GM18505 (cell line): ENCODE measurements around the gene AGBL3.
"Not testable (repeated sequence)": the region's sequence is repeated elsewhere in the genome, so short reads cannot be mapped to it uniquely, and the experiment has no call there.

Experiments
- ATAC-seq: cut with Tn5 transposase; IDR thresholded peaks from one replicate; pipeline ENCODE4 v1.9.1; 2021; ENCODE audit not compliant: unreplicated experiment
- POLR2A ChIP-seq: IDR thresholded peaks from 4 replicates; pipeline ENCODE4 v1.6.1; 2011; ENCODE audit warnings: borderline replicate concordance; ENCODE audit not compliant: insufficient read depth, insufficient read length; ENCODE audit errors: extremely low read depth

AGBL3 gene

GRCh38 chr7:135165862-135166261, 179.6 kb downstream of the AGBL3 start:
- no peak for ATAC-seq
- TF ChIP-seq POLR2A: no peak

- no peak for ATAC-seq
- TF ChIP-seq POLR2A: peak; percentile 36
These were observed 180.2 kb downstream of the AGBL3 start for GRCh38 chr7:135166338-135166990.

- ATAC-seq: no peak
- TF ChIP-seq POLR2A: peak; percentile 8
These were observed 181.1 kb downstream of the AGBL3 start for GRCh38 chr7:135167365-135167917.

- TF ChIP-seq POLR2A: no peak
- ATAC-seq: no peak
These were observed 181.7 kb downstream of the AGBL3 start for GRCh38 chr7:135168001-135168400.

- TF ChIP-seq POLR2A: no peak
- no peak for ATAC-seq
These were observed 182.3 kb downstream of the AGBL3 start for GRCh38 chr7:135168489-135169140.

GRCh38 chr7:135169141-135169963, 183.0 kb downstream of the AGBL3 start:
- ATAC-seq: no peak
- TF ChIP-seq POLR2A: peak; percentile 55

- no peak for TF ChIP-seq POLR2A
- peak; percentile 17 for ATAC-seq
These were observed 183.6 kb downstream of the AGBL3 start for GRCh38 chr7:135169964-135170273.

GRCh38 chr7:135170274-135170997, 184.1 kb downstream of the AGBL3 start, which contains the start of gene CYREN:
TSS of gene CYREN (minus strand) at chr7:135170707. CDS start at chr7:135168922, 1,785 bp downstream.
- peak; percentile 73 for TF ChIP-seq POLR2A
- ATAC-seq: peak; percentile 78

- ATAC-seq: peak; percentile 24
These were observed 184.7 kb downstream of the AGBL3 start for GRCh38 chr7:135170998-135171481.

- not testable (repeated sequence) for ATAC-seq
- TF ChIP-seq POLR2A: peak; percentile 28
These were observed 185.4 kb downstream of the AGBL3 start for GRCh38 chr7:135171581-135172291.

- not testable (repeated sequence) for ATAC-seq
These were observed 187.6 kb downstream of the AGBL3 start for GRCh38 chr7:135173916-135174315.

GRCh38 chr7:135174941-135175340, 188.6 kb downstream of the AGBL3 start:
- TF ChIP-seq POLR2A: no peak
- no peak for ATAC-seq
